H9 (cell line): Measurements from ENCODE around the gene TEX38. TPM values are rescaled to one million over a fixed set of nuclear protein-coding genes. Genes with fewer than 3 reads are reported as not detected.

Experiments used
- DNase-seq: peaks from one replicate; pipeline ENCODE4 v3.0.0-alpha.2; 2017
- H2AFZ ChIP-seq: one replicate; pipeline ENCODE4 v1.6.1; 2013; ENCODE audit warnings: mild to moderate bottlenecking, low read length, control low read depth, moderate library complexity
- H2AK5ac ChIP-seq: 2 replicates; pipeline ENCODE4 v1.6.1; 2013; ENCODE audit warnings: low read length, control low read depth, mixed read lengths; ENCODE audit not compliant: insufficient read length
- H2BK120ac ChIP-seq: one replicate; pipeline ENCODE4 v1.6.1; 2013; ENCODE audit warnings: low read depth, mild to moderate bottlenecking, low read length, control low read depth, inconsistent platforms; ENCODE audit not compliant: poor library complexity, severe bottlenecking
- H2BK12ac ChIP-seq: 2 replicates; pipeline ENCODE4 v1.6.1; 2013; ENCODE audit warnings: low read length, control low read depth, mixed read lengths, low read depth; ENCODE audit not compliant: insufficient read length
- H2BK15ac ChIP-seq: 2 replicates; pipeline ENCODE4 v1.6.1; 2013; ENCODE audit warnings: low read depth, low read length, control low read depth
- H2BK20ac ChIP-seq: one replicate; pipeline ENCODE4 v1.6.1; 2013; ENCODE audit warnings: low read depth, mild to moderate bottlenecking, low read length, control low read depth, inconsistent platforms; ENCODE audit not compliant: poor library complexity, severe bottlenecking
- H2BK5ac ChIP-seq: 2 replicates; pipeline ENCODE4 v1.6.1; 2013; ENCODE audit warnings: low read length, control low read depth, mixed read lengths; ENCODE audit not compliant: insufficient read length
- H3K14ac ChIP-seq: 2 replicates; pipeline ENCODE4 v1.6.1; 2013; ENCODE audit warnings: low read length, control low read depth; ENCODE audit not compliant: insufficient read depth
- H3K18ac ChIP-seq: 2 replicates; pipeline ENCODE4 v1.6.1; 2013; ENCODE audit warnings: low read depth, mild to moderate bottlenecking, mixed read lengths, low read length, control low read depth; ENCODE audit not compliant: insufficient read length
- H3K23ac ChIP-seq: 2 replicates; pipeline ENCODE4 v1.6.1; 2013; ENCODE audit warnings: low read length, control low read depth, mixed read lengths, low read depth; ENCODE audit not compliant: insufficient read length
- H3K23me2 ChIP-seq: 2 replicates; pipeline ENCODE4 v1.6.1; 2013; ENCODE audit warnings: low read depth, mild to moderate bottlenecking, mixed read lengths, low read length, control low read depth; ENCODE audit not compliant: insufficient read length, poor library complexity, severe bottlenecking
- H3K27ac ChIP-seq: 2 replicates; pipeline ENCODE4 v1.5.1; 2013; ENCODE audit warnings: low read length, control low read depth, mixed read lengths, low read depth; ENCODE audit not compliant: insufficient read length
- H3K27me3 ChIP-seq: 2 replicates; pipeline ENCODE4 v1.6.1; 2013; ENCODE audit warnings: low read length, control low read depth, inconsistent platforms; ENCODE audit not compliant: insufficient read depth
- H3K4ac ChIP-seq: 2 replicates; pipeline ENCODE4 v1.6.1; 2013; ENCODE audit warnings: low read depth, mild to moderate bottlenecking, control low read depth, inconsistent platforms, low read length, moderate library complexity
- H3K4me1 ChIP-seq: 2 replicates; pipeline ENCODE4 v1.6.1; 2013; ENCODE audit warnings: low read length, control low read depth, inconsistent platforms; ENCODE audit not compliant: insufficient read depth
- H3K4me2 ChIP-seq: 2 replicates; pipeline ENCODE4 v1.6.1; 2013; ENCODE audit warnings: low read length, control low read depth, mixed read lengths; ENCODE audit not compliant: insufficient read length, insufficient read depth
- H3K56ac ChIP-seq: 2 replicates; pipeline ENCODE4 v1.6.1; 2013; ENCODE audit warnings: low read depth, mild to moderate bottlenecking, mixed read lengths, low read length, control low read depth; ENCODE audit not compliant: insufficient read length
- H3K79me1 ChIP-seq: 2 replicates; pipeline ENCODE4 v1.6.1; 2013; ENCODE audit warnings: low read depth, mild to moderate bottlenecking, moderate library complexity, low read length, control low read depth, inconsistent platforms; ENCODE audit not compliant: insufficient read depth, poor library complexity, severe bottlenecking
- H3K79me2 ChIP-seq: 2 replicates; pipeline ENCODE4 v1.6.1; 2013; ENCODE audit warnings: low read length, control low read depth, inconsistent platforms; ENCODE audit not compliant: insufficient read depth
- H3K9ac ChIP-seq: 2 replicates; pipeline ENCODE4 v1.6.1; 2013; ENCODE audit warnings: low read length, control low read depth, mixed read lengths; ENCODE audit not compliant: insufficient read length; ENCODE audit errors: extremely low read depth
- H3K9me3 ChIP-seq: one replicate; pipeline ENCODE4 v1.6.1; 2013; ENCODE audit warnings: low read depth, low read length, inconsistent platforms; ENCODE audit not compliant: control insufficient read depth
- H3T11ph ChIP-seq: one replicate; pipeline ENCODE4 v1.6.1; 2013; ENCODE audit warnings: mild to moderate bottlenecking, low read length, control low read depth, inconsistent platforms
- H4K20me1 ChIP-seq: one replicate; pipeline ENCODE4 v1.6.1; 2013; ENCODE audit not compliant: control insufficient read depth, insufficient read length, insufficient read depth
- H4K5ac ChIP-seq: 2 replicates; pipeline ENCODE4 v1.6.1; 2013; ENCODE audit warnings: low read depth, mild to moderate bottlenecking, mixed read lengths, low read length, control low read depth; ENCODE audit not compliant: insufficient read length
- H4K8ac ChIP-seq: replicated peaks from 2 replicates; pipeline ENCODE4 v1.6.1; 2013; ENCODE audit warnings: low read length, control low read depth, mixed read lengths, low read depth; ENCODE audit not compliant: insufficient read length
- H4K91ac ChIP-seq: 2 replicates; pipeline ENCODE4 v1.6.1; 2013; ENCODE audit warnings: low read depth, mild to moderate bottlenecking, moderate library complexity, mixed read lengths, low read length, control low read depth; ENCODE audit not compliant: insufficient read length
- H3K27ac Mint-ChIP-seq, 3 experiments: 2 replicates in 2 of 3; 3 replicates in 1 of 3; pipeline ENCODE4 v1.8.0; 2020 to 2021; ENCODE audit warnings: mixed read lengths in 3 of 3, mild to moderate bottlenecking in 1 of 3, moderate library complexity in 1 of 3
- H3K27me3 Mint-ChIP-seq: 2 replicates; pipeline ENCODE4 v1.8.0; 2021; ENCODE audit warnings: low read depth, mild to moderate bottlenecking, moderate library complexity, mixed read lengths
- H3K36me3 Mint-ChIP-seq, 3 experiments: 2 replicates in 2 of 3; 3 replicates in 1 of 3; pipeline ENCODE4 v1.8.0; 2020 to 2021; ENCODE audit warnings: low read depth in 3 of 3, mixed read lengths in 3 of 3; ENCODE audit not compliant: insufficient read depth in 1 of 3
- H3K4me1 Mint-ChIP-seq, 2 experiments: 2 replicates each; pipeline ENCODE4 v1.8.0; 2020; ENCODE audit warnings: mixed read lengths in 2 of 2
- H3K4me3 Mint-ChIP-seq, 2 experiments: 2 replicates in 1 of 2; 3 replicates in 1 of 2; pipeline ENCODE4 v1.8.0; 2020 to 2021; ENCODE audit warnings: mild to moderate bottlenecking in 2 of 2, mixed read lengths in 2 of 2, moderate library complexity in 1 of 2
- H3K9me3 Mint-ChIP-seq, 2 experiments: 2 replicates in 1 of 2; 3 replicates in 1 of 2; pipeline ENCODE4 v1.8.0; 2020; ENCODE audit warnings: mild to moderate bottlenecking in 2 of 2, mixed read lengths in 2 of 2, moderate library complexity in 1 of 2
- CTCF ChIP-seq: fragments of 200-600 bp; sonication (generic); conservative IDR thresholded peaks from 3 replicates; pipeline ENCODE4 v1.8.0; 2021; ENCODE audit warnings: antibody characterized with exemption, mild to moderate bottlenecking
- WGBS: extraction: QIAGEN DNeasy Blood & Tissue Kit; methylation state at CpG from one replicate; pipeline ENCODE4 v1.1.7; 2013; ENCODE audit warnings: missing lambda C conversion rate, low lambda C conversion rate, mixed read lengths; ENCODE audit not compliant: insufficient read length; ENCODE audit errors: extremely low coverage; 5-methylcytosine and 5-hydroxymethylcytosine counted together
- total RNA-seq: library from RNA; stranded (reverse); gene quantifications from 2 replicates; pipeline ENCODE4 v1.2.1, GENCODE V29; 2021

Gene TEX38
- total RNA-seq, 1 experiment from 2014 or later = not detected

- H2BK120ac ChIP-seq = no peak overlapping the region
- H3K18ac ChIP-seq = no peak overlapping the region
- no peak overlapping the region for H2BK12ac ChIP-seq
- H3K79me2 ChIP-seq = peaks cover 2% of the 10 kb centered on the region
- no peaks in the 10 kb centered on the region for H3K79me1 ChIP-seq
- no peaks in the 10 kb centered on the region for H3K23me2 ChIP-seq
- H3K27ac ChIP-seq = no peak overlapping the region
- no peaks in the 10 kb centered on the region for H3K9me3 Mint-ChIP-seq
- no peak overlapping the region for H4K91ac ChIP-seq
- H3K4me1 ChIP-seq = no peaks in the 10 kb centered on the region
- no peak overlapping the region for H3K4me2 ChIP-seq
- no peaks in the 10 kb centered on the region for H4K20me1 ChIP-seq
- peaks cover 11 to 59% (median 45%) of the 10 kb centered on the region in 3 experiments; a peak in 6 of 7 replicates for H3K36me3 Mint-ChIP-seq
- H3K23ac ChIP-seq = no peak overlapping the region
- no peak for DNase-seq
- no peak overlapping the region for H2AFZ ChIP-seq
- no peak overlapping the region; a peak in 1 of 7 replicates for H3K27ac Mint-ChIP-seq
- no peaks in the 10 kb centered on the region for H3K9me3 ChIP-seq
- H2AK5ac ChIP-seq = no peak overlapping the region
- H3K4me3 Mint-ChIP-seq = no peak overlapping the region
- H3K14ac ChIP-seq = no peak overlapping the region
- WGBS = no CpG with 5 or more reads among the region's 9 CpGs
- TF ChIP-seq CTCF = no peak
- no peak overlapping the region for H3K56ac ChIP-seq
- H2BK15ac ChIP-seq = no peak overlapping the region
- H3K27me3 ChIP-seq = no peaks in the 10 kb centered on the region
- H4K5ac ChIP-seq = no peak overlapping the region
- no peak overlapping the region for H4K8ac ChIP-seq
- H3K4me1 Mint-ChIP-seq = no peaks in the 10 kb centered on the region
- H3K4ac ChIP-seq = no peak overlapping the region
- no peak overlapping the region for H2BK20ac ChIP-seq
- H3K9ac ChIP-seq = no peak overlapping the region
- H2BK5ac ChIP-seq = no peak overlapping the region
- H3K27me3 Mint-ChIP-seq = no peaks in the 10 kb centered on the region
- no peak overlapping the region for H3T11ph ChIP-seq
Observed at GRCh38 chr1:46705408-46705807, 33.8 kb downstream of the TEX38 start.
